HG02943 (cell line): ENCODE measurements around the gene LRRC10B.
"Not testable (repeated sequence)": the region's sequence is repeated elsewhere in the genome, so short reads cannot be mapped to it uniquely, and the experiment has no call there.

Experiments
- ATAC-seq: cut with Tn5 transposase; IDR thresholded peaks from one replicate; pipeline ENCODE4 v1.9.1; 2021; ENCODE audit warnings: mild to moderate bottlenecking, low read depth, moderate library complexity; ENCODE audit not compliant: unreplicated experiment

LRRC10B gene

DNA sequence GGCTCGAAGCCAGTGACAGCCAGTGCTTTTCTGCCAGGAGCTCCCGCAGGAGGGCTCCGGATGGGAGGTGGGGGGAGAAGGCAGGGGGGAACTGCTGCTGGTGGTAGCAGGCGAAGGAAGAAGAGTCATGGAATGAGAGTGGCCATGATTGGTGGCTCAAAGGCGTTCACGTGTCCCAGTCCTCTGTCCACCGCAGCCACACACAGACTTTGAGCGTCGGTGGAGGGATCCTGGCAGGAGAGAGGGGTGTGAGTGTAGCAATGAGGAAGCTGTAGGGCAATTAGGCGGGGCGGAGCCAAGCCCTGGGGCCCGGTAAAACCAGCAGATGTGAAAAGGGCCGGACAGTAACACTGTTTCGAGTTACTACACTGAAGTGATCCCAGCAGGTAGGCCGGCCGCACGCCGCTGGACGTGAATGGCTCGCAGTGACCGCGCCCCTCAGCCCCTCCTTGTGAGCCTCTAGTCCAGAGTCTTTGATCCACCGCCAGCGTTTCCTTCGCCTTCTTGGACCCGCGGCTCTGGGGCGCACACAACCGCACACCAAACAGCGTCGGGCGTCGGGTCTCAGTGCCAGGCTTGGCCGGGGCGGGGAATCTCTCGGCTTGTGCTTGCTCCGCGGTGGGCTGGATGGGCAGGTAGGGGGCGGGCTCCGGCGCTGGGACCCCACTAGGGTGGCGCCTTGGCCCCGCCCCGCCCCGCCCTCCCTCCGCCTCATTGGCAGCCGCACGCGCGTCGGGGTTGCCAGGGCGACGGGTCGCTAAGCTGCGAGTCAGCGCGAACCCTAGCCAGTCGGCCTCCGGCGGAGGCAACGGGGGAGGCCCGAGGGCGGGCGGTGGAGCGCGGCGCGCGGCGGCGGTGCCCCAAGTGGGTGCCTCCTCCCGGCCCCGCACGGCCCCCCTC is at the start of gene LRRC10B:
LRRC10B (plus strand) TSS at position 788 of the 900 bp plus-strand sequence. CDS start 250 bp downstream, outside the sequence.
- ATAC-seq: no peak

DNA sequence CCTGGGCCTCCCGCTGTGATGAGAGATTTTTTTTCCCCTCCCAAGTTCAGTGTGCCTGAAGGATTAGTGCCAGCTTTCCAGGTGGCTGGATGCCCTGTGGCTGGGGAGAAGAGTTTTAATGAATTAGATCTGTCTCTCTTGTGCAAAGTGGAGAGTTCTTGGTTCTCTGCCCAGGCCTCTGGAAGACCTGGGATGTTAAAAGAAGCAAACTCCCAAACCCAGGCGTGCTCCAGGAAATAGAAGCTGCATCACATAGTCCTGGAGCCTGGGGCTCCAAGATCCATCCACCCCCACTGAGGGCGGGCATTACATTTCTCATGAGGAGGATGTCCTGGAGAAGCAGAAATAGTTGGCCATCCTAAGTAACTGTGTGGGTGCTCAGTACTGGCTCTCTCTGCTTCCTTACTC is 48.1 kb upstream of the LRRC10B start:
- ATAC-seq: no peak

DNA sequence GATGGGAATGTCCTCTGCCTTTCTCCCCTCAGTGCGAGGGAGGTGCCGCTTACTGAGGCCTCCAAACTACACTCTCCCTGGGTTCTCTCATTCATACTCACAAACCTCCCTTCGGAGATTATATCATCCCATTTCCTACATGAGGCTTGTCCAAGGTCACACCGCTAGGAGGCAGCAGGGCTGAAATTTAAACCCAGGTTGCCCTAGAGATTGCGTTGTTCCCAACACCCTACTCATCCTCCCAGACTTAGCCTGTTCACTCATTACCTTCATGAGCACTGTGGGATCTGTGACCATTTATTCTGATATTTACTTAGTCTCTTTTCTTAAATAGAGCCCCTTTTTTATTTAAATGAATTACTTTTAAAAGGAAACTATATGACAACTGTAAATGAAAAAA is 47.6 kb upstream of the LRRC10B start:
- ATAC-seq: no peak

DNA sequence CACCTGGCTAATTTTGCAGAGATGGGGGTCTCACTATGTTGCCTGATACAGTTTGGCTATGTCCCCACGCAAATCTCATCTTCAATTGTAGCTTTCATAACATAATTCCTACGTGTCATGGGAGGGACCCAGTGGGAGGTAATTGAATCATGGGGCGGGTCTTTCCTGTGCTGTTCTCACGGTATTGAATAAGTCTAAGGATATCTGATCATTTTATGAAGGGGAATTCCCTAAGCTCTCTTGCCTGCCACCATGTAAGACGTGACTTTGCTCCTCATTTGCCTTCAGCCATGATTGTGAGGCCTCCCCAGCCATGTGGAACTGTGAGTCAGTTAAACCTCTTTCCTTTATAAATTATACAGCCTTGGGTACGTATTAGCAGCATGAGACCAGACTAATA is 40.9 kb upstream of the LRRC10B start:
- ATAC-seq: not testable (repeated sequence)

DNA sequence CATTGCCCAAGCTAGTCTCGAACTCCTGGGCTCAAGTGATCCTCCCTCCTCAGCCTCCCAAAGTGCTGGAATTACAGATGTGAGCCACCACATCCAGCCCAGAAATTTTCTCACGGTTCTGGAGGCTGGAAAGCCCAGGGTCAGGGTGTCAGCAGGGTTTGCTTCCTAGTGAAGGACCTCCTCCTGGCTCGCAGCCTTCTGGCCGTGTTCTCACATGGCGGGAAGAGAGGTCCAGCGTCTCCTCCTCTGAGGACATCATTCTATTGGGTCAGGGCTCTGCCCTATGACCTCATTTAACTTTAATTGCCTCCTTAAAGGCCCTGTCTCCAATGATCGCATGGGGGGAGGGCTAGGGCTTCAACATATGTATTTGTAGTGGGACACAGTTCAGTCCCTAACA is 40.5 kb upstream of the LRRC10B start:
- ATAC-seq: no peak

DNA sequence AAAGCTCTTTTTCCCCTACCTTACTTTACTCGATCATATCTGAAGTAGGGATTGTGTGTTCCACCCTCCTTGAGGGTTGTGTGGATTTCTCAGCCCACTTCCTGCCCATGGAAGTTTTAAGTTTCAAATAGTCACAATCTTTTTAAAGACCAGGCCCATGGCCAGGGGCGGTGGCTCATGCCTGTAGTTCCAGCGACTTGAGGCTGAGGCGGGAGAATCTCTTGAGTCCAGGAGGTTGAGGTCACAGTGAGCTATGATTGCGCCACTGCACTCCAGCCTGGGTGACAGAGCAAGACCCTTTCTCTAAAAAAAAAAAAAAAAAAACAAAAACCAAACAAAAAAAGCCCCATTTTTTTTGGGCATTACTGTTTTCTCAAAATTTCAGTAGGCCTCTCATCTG is 36.3 kb upstream of the LRRC10B start:
- ATAC-seq: no peak

DNA sequence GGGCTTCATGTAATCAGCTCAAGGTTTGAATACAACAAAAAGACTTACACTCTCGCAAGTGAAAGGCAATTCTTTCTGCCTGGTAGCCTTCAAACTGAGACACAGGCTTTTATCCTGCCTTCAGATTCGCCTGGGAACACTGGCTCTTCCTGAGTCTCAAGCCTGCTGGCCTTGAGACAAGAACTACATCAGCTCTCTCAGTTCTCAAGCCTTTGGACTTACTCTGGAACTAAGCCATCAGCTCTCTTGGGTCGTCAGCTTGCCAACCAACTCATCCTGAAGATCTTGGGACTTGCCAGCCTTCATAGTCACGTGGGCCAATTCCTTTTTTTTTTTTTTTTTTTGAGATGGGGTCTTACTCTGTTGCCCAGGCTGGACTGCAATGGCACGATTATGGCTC is 35.7 kb upstream of the LRRC10B start:
- no peak for ATAC-seq

DNA sequence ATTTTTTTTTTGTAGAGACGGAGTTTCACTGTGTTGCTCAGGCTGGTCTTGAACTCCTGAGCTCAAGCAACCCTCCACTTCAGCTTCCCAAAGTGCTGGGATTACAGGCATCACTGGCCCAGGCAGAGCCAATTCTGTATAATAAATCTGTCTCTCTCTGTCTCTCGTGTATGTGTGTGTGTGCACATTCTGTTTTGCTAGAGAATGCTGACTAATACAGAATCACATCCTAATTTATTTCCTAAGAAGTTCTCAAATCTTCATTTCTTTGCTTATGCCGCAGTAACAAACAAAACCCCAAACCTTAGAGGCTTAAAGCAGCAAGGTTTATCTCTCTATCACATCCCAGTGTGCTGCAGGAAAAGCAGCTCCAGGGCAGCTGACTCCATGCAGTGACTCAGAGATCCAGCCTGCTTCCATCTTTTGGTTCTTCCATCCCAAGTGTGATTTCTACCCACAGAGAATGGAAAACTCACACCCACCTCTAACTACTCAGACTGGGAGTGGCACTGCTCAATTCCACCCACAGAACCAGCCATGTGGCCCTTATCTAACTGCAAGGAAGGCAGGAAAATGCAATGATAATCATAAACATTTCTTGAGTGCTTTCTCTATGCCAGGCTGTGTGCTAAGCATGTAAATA is 35.1 kb upstream of the LRRC10B start:
- ATAC-seq: no peak

DNA sequence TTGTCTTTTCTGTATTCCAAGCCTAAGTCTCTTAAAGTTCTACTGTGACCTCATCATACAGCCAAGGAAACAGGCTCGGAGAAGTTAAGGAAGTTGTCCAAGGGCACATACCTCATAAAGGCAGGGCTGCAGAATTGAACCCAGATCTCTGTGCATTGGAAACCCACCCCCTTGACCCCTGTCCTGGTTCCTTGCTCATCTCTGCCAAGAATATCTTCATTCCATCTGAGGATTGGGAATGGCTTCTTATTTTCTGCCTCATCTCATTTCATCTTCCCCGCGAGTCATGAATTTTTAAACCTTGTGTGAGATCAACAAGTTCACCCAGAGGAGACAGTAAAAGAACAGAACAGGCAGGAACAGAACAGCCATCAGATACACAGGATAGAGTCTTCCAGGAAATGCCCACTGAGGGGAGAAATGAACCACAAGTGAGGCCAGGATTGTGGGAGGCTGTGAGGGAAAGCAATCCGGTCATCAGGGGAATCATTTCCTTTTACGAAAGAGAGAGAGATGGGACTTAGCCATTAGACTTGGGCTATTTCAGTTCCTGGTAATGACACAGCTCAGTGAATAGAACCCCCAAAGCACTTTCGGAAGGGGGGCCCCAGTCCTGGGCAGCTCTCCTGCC is 34.4 kb upstream of the LRRC10B start:
- no peak for ATAC-seq

DNA sequence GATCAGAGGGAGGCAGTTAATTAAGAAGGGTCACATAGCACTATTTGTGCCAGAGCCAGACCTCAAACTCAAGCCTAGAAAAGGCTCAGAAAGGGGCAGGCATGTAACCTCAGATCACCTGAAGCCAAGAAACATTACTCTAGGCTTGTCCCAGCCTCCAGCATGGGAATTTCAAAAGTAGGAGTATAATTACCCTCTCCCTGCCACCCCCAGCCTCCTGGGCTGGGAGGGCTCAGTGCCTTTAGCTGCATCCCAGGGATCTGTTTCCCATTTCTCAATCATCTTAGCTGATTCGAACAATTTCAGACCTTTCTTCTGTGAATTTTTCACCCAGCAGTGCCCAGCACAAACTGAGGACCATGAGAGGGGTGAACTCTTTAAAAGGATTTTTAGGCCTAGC is 33.1 kb upstream of the LRRC10B start:
- ATAC-seq: no peak

DNA sequence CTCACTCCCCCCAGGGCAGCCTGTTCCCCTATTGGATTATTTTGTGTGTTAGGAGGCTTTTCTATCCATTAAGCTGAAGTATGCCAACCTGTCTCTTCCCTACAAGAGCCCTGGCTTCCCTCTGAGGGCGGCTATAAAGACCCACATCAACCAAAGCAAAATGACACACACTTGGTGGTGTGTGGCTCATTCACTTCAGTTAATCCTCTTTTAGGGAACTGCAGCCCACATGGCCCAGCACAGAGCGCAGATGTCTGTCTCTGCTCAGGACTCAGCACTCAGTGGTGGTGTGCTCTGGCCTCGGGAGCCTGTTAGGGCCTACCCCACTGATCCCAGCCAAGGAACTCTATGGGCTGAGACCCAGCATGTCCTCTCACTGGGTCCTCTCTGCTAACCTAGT is 32.2 kb upstream of the LRRC10B start:
- ATAC-seq: no peak

DNA sequence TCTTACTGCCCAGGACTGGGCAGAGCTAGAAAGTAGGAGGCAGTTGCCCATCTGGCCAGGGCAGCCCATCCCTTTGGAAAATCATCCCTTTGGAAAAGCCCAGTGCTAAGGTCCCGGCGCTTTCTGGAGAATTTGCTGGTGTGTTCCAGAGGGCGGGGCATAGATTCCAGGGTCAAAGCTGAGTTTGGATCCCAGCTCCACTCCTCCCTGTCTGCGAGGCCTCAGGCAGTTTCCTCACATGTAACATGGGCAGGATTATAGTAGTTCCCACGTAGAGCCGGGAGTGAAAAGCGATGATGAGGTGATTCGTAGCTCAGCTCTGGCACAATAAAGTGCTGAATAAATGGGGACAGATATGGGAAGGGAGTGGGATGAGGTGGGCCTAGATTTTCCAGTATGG is 31.4 kb upstream of the LRRC10B start:
- ATAC-seq: no peak

DNA sequence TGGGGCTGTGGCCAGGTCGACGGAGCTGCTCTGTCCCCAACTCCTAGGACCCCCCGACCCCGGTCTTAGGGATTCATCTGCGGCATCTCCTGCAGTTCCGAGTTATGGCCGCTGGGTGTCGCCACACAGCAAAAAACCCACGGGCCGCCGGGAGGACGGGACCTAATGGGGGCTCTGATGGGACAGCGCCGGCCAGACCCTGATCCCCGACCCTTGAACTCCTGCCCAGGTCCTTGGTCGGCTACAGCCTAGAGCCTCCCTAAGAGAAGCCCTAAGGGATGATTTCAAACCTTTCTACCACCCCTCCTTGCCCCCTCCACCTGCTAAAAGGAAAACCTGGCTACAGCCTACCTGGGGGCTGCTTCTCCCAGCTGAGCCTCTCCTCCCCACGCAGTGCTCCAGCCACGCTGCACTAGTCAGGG is 30.8 kb upstream of the LRRC10B start:
- no peak for ATAC-seq

DNA sequence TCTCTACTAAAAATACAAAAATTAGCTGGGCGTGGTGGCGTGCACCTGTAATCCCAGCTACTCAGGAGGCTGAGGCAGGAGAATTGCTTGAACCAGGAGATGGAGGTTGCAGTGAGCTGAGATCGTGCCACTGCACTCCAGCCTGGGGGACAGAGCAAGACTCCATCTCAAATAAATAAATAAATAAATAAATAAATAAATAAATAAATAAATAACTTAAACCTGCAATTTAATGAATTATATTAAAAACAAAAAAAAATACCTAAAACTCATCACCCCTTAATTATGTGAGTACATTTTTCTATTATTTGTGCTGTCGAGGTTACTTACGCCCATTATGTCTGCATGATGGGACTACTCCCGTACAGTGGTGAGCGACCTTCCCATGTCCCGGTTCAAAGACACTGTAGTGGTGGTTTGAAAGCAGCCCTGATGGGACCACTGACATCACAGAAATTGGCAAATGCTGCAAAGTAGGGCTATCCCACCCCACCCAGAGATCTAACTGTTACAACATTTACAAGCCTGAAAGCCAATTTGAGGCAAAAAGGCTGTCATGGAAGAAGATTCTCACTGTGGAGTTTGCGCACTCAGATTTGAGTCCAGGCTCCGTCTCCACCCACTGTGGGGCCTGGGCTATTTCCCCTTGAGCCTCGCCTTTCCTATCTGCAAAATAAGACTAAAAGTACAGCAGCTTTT is 29.0 kb upstream of the LRRC10B start:
- ATAC-seq: not testable (repeated sequence)

DNA sequence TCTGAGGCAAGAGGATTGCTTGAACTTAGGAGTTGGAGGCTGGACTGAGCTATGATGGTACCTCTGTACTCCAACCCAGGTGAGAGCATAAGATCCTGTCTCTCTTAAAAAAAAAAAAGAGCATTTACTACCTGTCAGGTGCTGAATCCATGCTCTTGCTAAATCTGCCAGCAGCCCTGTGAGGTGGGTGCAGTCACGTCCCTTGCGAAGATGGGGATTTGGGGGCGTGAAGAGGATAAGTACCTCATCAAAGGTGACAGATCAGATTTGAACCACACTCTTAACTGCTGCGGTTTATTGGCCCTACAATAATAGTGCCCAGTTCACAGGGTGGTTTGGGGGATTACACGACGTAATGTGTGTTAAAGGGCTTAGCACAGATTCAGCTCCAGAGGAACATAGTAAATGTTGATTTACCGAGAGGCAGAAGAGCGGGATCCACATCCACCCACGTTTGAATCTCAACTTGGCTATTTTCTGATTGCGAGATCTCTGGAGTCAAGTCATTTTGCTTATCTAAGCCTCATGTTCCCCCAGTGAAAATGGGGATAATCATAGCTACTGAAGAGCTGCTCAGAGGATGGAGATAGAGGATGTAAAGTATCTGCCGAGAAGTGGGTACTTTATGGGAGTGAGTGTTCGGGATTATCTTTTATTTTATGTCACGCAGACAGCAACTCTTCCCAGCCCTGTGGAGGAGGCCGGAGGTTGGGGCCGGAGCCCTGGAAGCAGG is 28.1 kb upstream of the LRRC10B start:
- no peak for ATAC-seq

DNA sequence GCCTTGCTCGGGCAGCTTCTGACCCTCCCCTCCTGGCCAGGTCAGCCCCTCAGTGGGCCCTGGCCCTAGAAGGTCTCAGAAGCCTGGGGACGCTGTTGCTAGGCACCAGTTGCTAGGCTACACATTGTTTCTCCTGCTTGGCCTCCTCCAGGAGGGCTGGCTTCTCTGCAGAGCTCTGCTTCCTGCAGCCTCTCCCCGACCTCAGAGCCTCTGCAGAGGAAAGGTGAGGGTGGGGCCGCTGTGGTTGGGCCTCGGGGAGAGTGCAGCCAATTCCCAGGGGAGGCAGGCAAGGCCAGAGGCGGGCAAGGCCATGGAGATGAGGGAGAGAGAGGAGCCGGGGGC is 27.6 kb upstream of the LRRC10B start:
- ATAC-seq: no peak

DNA sequence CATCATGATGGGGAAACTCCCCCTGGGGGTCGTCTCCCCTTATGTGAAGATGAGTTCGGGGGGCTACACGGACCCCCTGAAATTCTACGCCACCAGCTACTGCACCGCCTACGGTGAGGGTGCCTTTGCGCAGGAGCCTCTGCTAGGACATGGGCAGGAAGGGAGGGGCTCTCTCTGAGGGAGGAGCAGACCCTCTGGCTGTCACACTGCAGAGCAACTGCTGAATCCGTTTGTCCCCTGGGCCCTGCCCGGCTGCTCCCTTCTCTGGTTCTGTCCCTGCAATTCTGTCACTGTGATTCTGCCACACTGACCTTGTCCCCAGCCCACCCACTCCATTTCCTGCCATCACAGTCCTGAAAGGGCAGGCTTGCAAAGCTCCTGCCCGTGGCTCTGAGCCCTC is 26.7 kb upstream of the LRRC10B start:
- no peak for ATAC-seq

DNA sequence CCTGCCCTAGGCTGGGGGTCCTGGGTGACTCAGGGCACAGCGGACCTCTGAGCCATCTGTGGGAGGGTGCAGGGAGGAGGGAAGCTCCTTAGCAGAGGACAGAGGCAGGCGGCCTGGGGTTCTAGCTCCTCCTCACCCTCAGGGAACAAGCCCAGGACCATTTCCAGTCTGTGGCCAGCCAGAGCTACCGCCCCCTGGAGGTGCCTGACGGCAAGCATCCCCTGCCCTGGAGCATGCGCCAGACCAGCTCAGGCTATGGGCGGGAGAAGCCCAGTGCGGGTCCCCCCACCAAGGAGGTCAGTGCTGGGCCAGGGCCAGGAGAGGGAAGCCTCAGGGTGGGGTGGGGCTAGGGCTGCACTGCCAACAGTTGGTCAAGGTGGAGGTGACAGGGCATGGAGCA is 26.0 kb upstream of the LRRC10B start:
- ATAC-seq: no peak

DNA sequence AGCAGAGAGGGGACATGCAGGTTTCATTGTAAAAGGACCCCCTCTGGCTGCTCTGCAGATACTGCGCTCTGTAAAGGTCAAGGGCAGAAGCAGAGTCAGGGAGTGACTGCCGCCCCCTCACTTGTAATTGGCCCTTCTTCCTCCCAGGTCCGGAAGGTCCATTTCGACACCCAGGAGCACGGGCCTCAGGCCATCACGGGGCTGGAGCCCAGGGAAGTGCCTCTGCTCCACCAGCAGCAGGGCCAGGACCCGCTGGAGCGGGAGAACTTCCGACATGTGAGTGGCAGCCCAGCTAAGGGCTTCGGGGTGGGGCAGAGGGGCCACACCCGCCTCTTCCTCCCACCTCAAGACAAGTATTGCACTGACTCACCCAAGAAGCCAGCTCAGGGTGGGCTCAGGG is 24.0 kb upstream of the LRRC10B start:
- no peak for ATAC-seq

DNA sequence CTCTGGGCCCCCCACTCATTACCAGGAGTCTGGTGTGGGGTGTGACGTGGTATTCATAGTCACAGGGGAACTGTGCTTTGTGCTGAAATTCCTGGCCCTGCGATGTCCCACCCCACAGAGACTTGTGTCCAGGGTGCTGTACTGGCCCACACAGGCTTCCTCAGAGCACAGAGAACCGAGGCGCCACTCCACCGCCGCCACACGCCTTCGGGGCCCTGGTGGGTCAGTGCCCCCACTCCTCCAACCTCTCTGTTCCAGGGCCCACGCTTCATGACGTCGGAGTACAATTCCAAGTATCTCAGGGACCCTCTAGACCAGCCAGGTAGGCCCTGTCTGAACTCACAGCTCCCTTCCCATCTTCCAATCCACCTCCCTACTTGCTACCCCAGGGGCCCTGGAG is 23.5 kb upstream of the LRRC10B start:
- no peak for ATAC-seq
